Measurements from ENCODE around the gene LRRC73.

LRRC73 gene

DNA sequence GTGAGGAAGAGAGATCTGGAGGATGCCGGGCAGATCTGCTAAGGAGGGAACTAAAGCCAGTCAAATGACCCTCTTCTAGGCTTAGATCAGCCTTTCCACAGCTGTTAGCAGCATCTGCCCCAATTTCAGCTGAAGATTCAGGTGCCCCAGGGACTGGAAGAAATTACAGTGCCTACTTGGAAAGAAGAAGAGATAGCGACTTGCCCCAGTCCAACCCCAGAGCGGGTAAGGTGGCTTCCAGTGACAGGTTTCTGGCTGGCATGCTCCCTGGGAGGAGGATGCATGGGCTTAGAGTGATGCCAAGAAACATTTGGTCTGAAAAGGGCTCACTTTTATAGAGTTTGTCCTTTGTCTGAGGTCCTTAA lies 32.2 kb downstream of the LRRC73 start:
- Histone ChIP-seq H3K14ac (ENCODE audit: low read length in 2 of 2) (no peak overlapping the region), H3K79me1 (replicated peaks; ENCODE audit: low read length, poor library complexity, severe bottlenecking) (peaks cover 31% of the 10 kb centered on the region), H4K8ac (ENCODE audit: low read length) (no peak overlapping the region), H2AFZ (ENCODE audit: low read depth, low read length) (no peak overlapping the region), H3K4me1 (ENCODE audit: control insufficient read depth, insufficient read depth, low read depth, low read length) (peaks cover 6% of the 10 kb centered on the region), H3K23ac (ENCODE audit: low read length in 2 of 2) (no peak overlapping the region), H3K18ac (ENCODE audit: low read depth in 1 of 2, low read length in 2 of 2) (no peak overlapping the region), H3K4me3 (ENCODE audit: insufficient read depth in 1 of 2, low read depth in 1 of 2, low read length in 2 of 2) (peak overlapping the region; percentile 70 to 95), H3K9ac (ENCODE audit: low read length) (peak overlapping the region; percentile 94), H3K27ac (ENCODE audit: low read length, poor library complexity, severe bottlenecking) (no peak overlapping the region), H4K91ac (ENCODE audit: low read length) (peak overlapping the region; percentile 31), H2AK5ac (ENCODE audit: low read length, severe bottlenecking) (no peak overlapping the region), H3K9me3 (ENCODE audit: control insufficient read depth, low read length) (no peaks in the 10 kb centered on the region), H3K4ac (ENCODE audit: low read depth in 1 of 2, low read length in 2 of 2) (peak overlapping the region in 1 of 2 experiments; percentile 13), H2BK15ac (ENCODE audit: low read depth, poor library complexity, severe bottlenecking) (no peak overlapping the region), H2BK120ac (ENCODE audit: low read depth, low read length) (no peak overlapping the region), H3K36me3 (ENCODE audit: control insufficient read depth in 1 of 2, insufficient read depth in 2 of 2, low read depth in 1 of 2, low read length in 2 of 2) (peaks cover 0 to 3% of the 10 kb centered on the region in 2 experiments), H2BK12ac (ENCODE audit: low read length in 2 of 2) (no peak overlapping the region), H2BK5ac (ENCODE audit: low read depth, low read length, poor library complexity, severe bottlenecking) (no peak overlapping the region), H3K4me2 (ENCODE audit: low read length, poor library complexity, severe bottlenecking) (peak overlapping the region; percentile 69), H3K27me3 (ENCODE audit: control insufficient read depth in 1 of 2, insufficient read depth in 1 of 2, low read length in 2 of 2) (no peaks in the 10 kb centered on the region)
- no peak for DNase-seq
- WGBS = 32% methylated on average over 3 of the region's 3 CpGs

GRCh38 chr6:43477235-43478007 lies 32.7 kb downstream of the LRRC73 start, which contains the start of gene TJAP1:
Gene TJAP1, plus strand, starts transcription at chr6:43477570. Its CDS starts 21,432 bp downstream, at chr6:43499002.
- Histone ChIP-seq H3K4ac (ENCODE audit: low read depth in 1 of 2, low read length in 2 of 2) (peak within 1 kb of the TSS; percentile 11 to 13), H3K4me2 (ENCODE audit: low read length, poor library complexity, severe bottlenecking) (peak within 1 kb of the TSS; percentile 85), H3K27ac (ENCODE audit: low read length, poor library complexity, severe bottlenecking) (peak within 1 kb of the TSS; percentile 48), H3K27me3 (ENCODE audit: control insufficient read depth in 1 of 2, insufficient read depth in 1 of 2, low read length in 2 of 2) (peaks cover 0 to 3% of the 10 kb centered on the region in 2 experiments), H2AK5ac (ENCODE audit: low read length, severe bottlenecking) (no peak within 1 kb of the TSS), H3K14ac (ENCODE audit: low read length in 2 of 2) (no peak within 1 kb of the TSS), H3K36me3 (ENCODE audit: control insufficient read depth in 1 of 2, insufficient read depth in 2 of 2, low read depth in 1 of 2, low read length in 2 of 2) (peaks cover 0 to 3% of the 10 kb centered on the region in 2 experiments), H3K23ac (ENCODE audit: low read length in 2 of 2) (no peak within 1 kb of the TSS), H4K8ac (ENCODE audit: low read length) (peak within 1 kb of the TSS; percentile 88), H3K4me3 (ENCODE audit: insufficient read depth in 1 of 2, low read depth in 1 of 2, low read length in 2 of 2) (peak within 1 kb of the TSS; percentile 70 to 95), H2BK5ac (ENCODE audit: low read depth, low read length, poor library complexity, severe bottlenecking) (peak within 1 kb of the TSS; percentile 68), H2BK120ac (ENCODE audit: low read depth, low read length) (no peak within 1 kb of the TSS), H3K9ac (ENCODE audit: low read length) (peak within 1 kb of the TSS; percentile 94), H3K4me1 (ENCODE audit: control insufficient read depth, insufficient read depth, low read depth, low read length) (peaks cover 6% of the 10 kb centered on the region), H3K18ac (ENCODE audit: low read depth in 1 of 2, low read length in 2 of 2) (peak within 1 kb of the TSS in 1 of 2 experiments; percentile 37), H3K9me3 (ENCODE audit: control insufficient read depth, low read length) (no peaks in the 10 kb centered on the region), H3K79me1 (replicated peaks; ENCODE audit: low read length, poor library complexity, severe bottlenecking) (peaks cover 30% of the 10 kb centered on the region), H2AFZ (ENCODE audit: low read depth, low read length) (peak within 1 kb of the TSS; percentile 89), H2BK12ac (ENCODE audit: low read length in 2 of 2) (no peak within 1 kb of the TSS), H2BK15ac (ENCODE audit: low read depth, poor library complexity, severe bottlenecking) (no peak within 1 kb of the TSS), H4K91ac (ENCODE audit: low read length) (peak within 1 kb of the TSS; percentile 31)
- peak; percentile 91 for DNase-seq
- WGBS = 3% methylated on average over 33 of the region's 34 CpGs

DNA sequence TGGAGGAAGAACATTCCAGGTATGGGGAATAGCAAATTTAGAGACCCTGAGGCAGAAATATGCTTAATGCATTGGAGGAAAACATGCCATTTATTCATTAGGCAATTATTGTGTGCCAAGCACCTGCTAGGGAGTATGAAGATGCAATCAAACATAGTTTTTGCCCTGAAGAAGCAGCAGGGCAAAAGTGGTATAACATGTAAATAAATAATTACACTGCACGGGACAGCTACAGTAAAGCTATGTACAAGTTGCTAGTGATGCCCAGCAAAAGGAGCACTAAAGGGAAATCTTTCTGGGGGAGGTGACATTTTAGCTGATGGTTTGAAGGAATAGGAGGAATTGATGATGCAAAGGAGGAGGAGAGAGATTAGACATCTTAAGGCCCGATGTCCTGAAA lies 33.4 kb downstream of the LRRC73 start:
- Histone ChIP-seq H2BK120ac (ENCODE audit: low read depth, low read length) (no peak overlapping the region), H3K14ac (ENCODE audit: low read length in 2 of 2) (no peak overlapping the region), H4K91ac (ENCODE audit: low read length) (no peak overlapping the region), H3K36me3 (ENCODE audit: control insufficient read depth in 1 of 2, insufficient read depth in 2 of 2, low read depth in 1 of 2, low read length in 2 of 2) (peaks cover 0 to 3% of the 10 kb centered on the region in 2 experiments), H3K4me2 (ENCODE audit: low read length, poor library complexity, severe bottlenecking) (peak overlapping the region; percentile 85), H2AK5ac (ENCODE audit: low read length, severe bottlenecking) (no peak overlapping the region), H3K79me1 (replicated peaks; ENCODE audit: low read length, poor library complexity, severe bottlenecking) (peaks cover 24% of the 10 kb centered on the region), H3K23ac (ENCODE audit: low read length in 2 of 2) (no peak overlapping the region), H3K27me3 (ENCODE audit: control insufficient read depth in 1 of 2, insufficient read depth in 1 of 2, low read length in 2 of 2) (peaks cover under 1 to 4% of the 10 kb centered on the region in 2 experiments), H2BK15ac (ENCODE audit: low read depth, poor library complexity, severe bottlenecking) (no peak overlapping the region), H3K9me3 (ENCODE audit: control insufficient read depth, low read length) (no peaks in the 10 kb centered on the region), H3K18ac (ENCODE audit: low read depth in 1 of 2, low read length in 2 of 2) (no peak overlapping the region), H3K9ac (ENCODE audit: low read length) (peak overlapping the region; percentile 94), H2AFZ (ENCODE audit: low read depth, low read length) (peak overlapping the region; percentile 89), H3K4me3 (ENCODE audit: insufficient read depth in 1 of 2, low read depth in 1 of 2, low read length in 2 of 2) (peak overlapping the region in 1 of 2 experiments; percentile 95), H4K8ac (ENCODE audit: low read length) (no peak overlapping the region), H3K27ac (ENCODE audit: low read length, poor library complexity, severe bottlenecking) (peak overlapping the region; percentile 48), H3K4me1 (ENCODE audit: control insufficient read depth, insufficient read depth, low read depth, low read length) (peaks cover 6% of the 10 kb centered on the region), H3K4ac (ENCODE audit: low read depth in 1 of 2, low read length in 2 of 2) (peak overlapping the region in 1 of 2 experiments; percentile 11), H2BK12ac (ENCODE audit: low read length in 2 of 2) (no peak overlapping the region), H2BK5ac (ENCODE audit: low read depth, low read length, poor library complexity, severe bottlenecking) (no peak overlapping the region)
- 46% methylated on average over 2 of the region's 2 CpGs for WGBS
- no peak for DNase-seq

GRCh38 chr6:43475516-43475915 lies 34.6 kb downstream of the LRRC73 start:
- Histone ChIP-seq H2AK5ac (ENCODE audit: low read length, severe bottlenecking) (no peak overlapping the region), H2BK15ac (ENCODE audit: low read depth, poor library complexity, severe bottlenecking) (no peak overlapping the region), H2BK5ac (ENCODE audit: low read depth, low read length, poor library complexity, severe bottlenecking) (no peak overlapping the region), H3K9me3 (ENCODE audit: control insufficient read depth, low read length) (no peaks in the 10 kb centered on the region), H3K4me1 (ENCODE audit: control insufficient read depth, insufficient read depth, low read depth, low read length) (peaks cover 6% of the 10 kb centered on the region), H3K36me3 (ENCODE audit: control insufficient read depth in 1 of 2, insufficient read depth in 2 of 2, low read depth in 1 of 2, low read length in 2 of 2) (peaks cover 0 to 3% of the 10 kb centered on the region in 2 experiments), H2BK12ac (ENCODE audit: low read length in 2 of 2) (no peak overlapping the region), H3K27me3 (ENCODE audit: control insufficient read depth in 1 of 2, insufficient read depth in 1 of 2, low read length in 2 of 2) (peaks cover 4 to 11% of the 10 kb centered on the region in 2 experiments), H3K79me1 (replicated peaks; ENCODE audit: low read length, poor library complexity, severe bottlenecking) (peaks cover 19% of the 10 kb centered on the region), H4K8ac (ENCODE audit: low read length) (no peak overlapping the region), H3K4me3 (ENCODE audit: insufficient read depth in 1 of 2, low read depth in 1 of 2, low read length in 2 of 2) (no peak overlapping the region), H2BK120ac (ENCODE audit: low read depth, low read length) (no peak overlapping the region), H3K27ac (ENCODE audit: low read length, poor library complexity, severe bottlenecking) (no peak overlapping the region), H3K18ac (ENCODE audit: low read depth in 1 of 2, low read length in 2 of 2) (no peak overlapping the region), H3K4ac (ENCODE audit: low read depth in 1 of 2, low read length in 2 of 2) (no peak overlapping the region), H3K14ac (ENCODE audit: low read length in 2 of 2) (no peak overlapping the region), H4K91ac (ENCODE audit: low read length) (no peak overlapping the region), H3K23ac (ENCODE audit: low read length in 2 of 2) (no peak overlapping the region), H3K4me2 (ENCODE audit: low read length, poor library complexity, severe bottlenecking) (no peak overlapping the region), H3K9ac (ENCODE audit: low read length) (no peak overlapping the region), H2AFZ (ENCODE audit: low read depth, low read length) (no peak overlapping the region)
- no peak for DNase-seq
- 86% methylated on average over 6 of the region's 6 CpGs for WGBS
